ENCODE data around the gene EOMES.

DNA sequence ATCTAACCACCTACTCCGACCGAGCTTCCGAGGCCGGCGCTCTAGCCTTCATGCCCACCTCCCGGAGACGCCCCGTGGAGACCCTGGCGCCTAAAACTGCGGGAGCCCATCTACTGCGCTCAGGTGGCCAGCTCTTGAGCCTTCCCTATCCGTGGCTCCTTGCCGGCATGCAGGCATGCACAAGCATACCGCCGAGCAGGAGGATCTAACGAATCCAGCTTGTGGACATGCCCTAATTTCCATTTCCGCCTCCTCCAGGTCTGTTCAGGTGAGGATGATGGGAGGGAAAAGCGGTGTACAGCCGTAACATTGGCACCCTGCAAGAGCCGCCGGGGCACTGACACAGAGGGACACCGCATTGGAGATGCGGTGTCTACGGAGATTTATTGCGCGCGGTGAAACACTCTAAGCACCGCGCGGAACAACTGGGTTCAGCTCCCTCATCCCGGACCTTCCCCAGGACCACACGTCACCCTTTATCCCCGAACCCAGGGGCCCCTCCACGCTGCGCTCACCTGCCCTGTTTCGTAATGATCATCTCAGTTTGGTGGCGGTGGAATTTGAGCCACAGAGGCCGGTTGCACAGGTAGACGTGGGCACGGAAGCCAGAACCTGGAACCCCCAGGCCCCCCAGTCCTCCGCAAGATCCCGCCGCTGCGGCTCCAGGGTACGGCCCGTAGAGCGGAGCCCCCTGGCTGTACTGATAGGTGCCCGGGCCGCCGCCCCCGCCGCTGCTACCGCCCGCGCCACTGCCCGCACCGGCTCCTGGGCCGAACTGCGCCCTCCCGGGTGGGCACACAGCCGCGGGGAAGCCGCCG, 1.0 kb downstream of the EOMES start:
- no peak for TF ChIP-seq POLR2A (IDR thresholded peaks at IDR 0.05)
- TF ChIP-seq, protein P1, sequence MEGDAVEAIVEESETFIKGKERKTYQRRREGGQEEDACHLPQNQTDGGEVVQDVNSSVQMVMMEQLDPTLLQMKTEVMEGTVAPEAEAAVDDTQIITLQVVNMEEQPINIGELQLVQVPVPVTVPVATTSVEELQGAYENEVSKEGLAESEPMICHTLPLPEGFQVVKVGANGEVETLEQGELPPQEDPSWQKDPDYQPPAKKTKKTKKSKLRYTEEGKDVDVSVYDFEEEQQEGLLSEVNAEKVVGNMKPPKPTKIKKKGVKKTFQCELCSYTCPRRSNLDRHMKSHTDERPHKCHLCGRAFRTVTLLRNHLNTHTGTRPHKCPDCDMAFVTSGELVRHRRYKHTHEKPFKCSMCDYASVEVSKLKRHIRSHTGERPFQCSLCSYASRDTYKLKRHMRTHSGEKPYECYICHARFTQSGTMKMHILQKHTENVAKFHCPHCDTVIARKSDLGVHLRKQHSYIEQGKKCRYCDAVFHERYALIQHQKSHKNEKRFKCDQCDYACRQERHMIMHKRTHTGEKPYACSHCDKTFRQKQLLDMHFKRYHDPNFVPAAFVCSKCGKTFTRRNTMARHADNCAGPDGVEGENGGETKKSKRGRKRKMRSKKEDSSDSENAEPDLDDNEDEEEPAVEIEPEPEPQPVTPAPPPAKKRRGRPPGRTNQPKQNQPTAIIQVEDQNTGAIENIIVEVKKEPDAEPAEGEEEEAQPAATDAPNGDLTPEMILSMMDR (IDR thresholded peaks at IDR 0.05) = no peak
